ENCODE data around the gene MPV17.
"Not testable (repeated sequence)": the region's sequence is repeated elsewhere in the genome, so short reads cannot be mapped to it uniquely, and the experiment has no call there.

The MPV17 gene

DNA sequence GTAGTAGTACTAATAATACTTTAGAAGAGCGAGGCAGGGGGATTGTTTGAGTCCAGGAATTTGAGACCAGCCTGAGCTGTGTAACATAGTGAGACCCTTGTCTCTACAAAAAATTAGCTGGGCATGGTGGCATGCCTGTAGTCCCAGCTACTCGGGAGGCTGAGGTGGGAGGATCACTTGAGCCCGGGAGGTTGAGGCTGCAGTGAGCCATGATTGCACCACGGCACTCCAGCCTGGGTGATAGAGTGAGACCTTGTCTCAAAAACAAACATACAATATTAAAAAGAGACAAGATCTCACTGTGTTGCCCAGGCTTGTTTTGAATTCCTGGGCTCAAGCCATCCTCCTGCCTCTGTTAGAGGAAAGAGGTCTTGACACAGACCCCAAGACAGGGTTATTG lies 22.3 kb downstream of the MPV17 start:
- DNase-seq, result not testable (repeated sequence)

DNA sequence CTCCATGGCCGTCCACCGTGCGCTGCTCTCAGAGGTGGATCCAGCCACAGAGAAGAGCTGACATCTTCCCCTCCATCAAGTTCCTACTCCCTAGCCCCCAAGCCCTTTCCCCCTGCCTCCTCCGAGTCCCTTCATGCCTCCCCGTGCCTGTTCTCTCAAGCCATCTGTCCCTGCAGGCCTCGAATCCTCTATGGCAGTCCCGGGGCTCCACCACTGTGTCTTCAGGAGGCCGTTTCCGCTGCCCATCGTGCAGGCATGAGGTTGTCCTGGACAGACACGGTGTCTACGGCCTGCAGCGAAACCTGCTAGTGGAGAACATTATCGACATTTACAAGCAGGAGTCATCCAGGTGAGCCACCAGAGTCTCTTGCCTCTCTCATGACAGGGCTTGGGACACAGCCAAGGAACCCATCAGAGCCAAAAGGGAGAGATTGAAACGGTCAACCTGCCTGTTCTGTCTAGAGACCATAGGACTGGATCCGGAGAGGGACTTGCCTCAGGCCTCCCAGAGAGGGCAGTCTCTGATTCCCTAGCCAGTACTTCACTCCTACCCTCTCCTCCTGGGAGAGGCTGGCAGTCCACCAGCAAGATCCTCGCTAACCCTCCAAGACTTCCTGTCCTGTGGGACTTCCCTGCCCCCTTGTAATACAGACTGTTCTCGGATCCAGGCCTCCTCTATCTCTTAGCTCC lies 24.4 kb downstream of the MPV17 start:
- no peak for DNase-seq

DNA sequence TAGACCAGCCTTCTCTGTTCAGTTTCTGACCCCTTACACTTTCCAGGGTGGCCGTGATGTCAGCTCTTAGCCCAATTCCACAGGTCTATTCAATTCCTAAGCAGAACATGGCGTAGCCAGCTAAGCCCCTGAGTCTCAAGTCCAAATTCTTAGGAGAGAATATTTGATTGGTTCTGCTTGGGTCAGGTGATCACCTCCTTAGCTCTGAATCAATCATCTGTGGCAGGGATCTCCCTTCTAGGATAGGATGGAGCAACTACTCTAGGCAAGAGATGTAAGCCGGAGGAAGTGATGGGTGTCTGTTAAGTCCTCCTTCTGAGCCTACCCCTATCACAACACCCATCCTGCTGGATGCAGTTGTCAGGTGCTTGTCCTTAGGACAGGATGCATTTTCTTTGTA lies 25.7 kb downstream of the MPV17 start:
- no peak for DNase-seq

DNA sequence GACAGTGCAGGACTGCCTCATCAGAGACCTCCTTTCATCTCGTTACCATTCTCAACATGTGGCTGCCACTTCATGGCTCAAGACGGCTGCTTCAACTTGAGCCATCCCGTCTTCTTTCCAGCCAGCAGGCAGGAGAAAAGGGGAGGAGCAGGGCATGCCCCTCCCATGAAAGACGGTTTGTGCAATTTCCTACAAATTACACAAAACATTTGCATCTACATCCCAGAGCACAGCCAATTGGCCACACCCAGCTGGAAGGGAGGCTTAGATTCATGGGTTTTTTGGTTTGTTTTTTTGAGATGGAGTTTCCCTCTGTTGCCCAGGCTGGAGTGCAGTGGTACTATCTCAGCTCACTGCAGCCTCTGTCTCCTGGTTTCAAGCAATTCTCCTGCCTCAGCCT lies 26.4 kb downstream of the MPV17 start:
- no peak for DNase-seq

DNA sequence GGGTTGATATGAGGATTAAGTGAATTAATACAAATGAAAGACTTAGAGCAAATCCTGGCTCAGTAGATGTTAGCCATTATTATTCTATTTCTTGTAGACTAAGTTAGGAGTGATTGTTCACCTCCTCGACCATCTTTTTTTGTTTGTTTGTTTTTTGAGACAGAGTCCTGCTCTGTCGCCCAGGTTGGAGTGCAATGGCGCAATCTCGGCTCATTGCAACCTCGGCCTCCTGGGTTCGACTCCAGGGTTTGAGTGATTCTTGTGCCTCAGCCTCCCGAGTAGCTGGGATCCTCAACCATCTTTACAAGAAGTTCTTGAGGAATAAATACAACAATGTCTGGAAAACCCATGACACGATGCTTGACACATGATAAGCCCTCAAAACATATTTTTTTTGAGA lies 28.0 kb downstream of the MPV17 start:
- DNase-seq, result no peak

DNA sequence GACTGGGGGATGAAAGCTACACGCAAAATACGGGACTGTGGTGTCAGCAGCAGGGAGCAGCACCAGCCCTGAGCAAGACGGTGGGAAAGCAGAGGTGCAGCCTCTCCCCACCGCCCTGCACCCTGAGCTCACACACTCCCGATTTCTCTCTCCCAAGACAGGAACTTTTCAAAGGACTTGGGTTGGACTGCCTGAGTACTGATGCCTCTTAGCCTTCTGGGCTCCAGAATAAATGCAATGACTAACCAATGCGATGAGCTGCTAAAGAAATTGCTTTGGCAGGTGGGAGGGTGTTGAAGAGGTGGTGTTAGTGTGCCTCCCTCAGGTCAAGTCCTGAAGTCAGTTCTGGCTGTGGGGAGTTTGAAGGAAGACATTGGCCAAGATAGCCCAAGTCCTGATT lies 31.0 kb downstream of the MPV17 start:
- no peak for DNase-seq

DNA sequence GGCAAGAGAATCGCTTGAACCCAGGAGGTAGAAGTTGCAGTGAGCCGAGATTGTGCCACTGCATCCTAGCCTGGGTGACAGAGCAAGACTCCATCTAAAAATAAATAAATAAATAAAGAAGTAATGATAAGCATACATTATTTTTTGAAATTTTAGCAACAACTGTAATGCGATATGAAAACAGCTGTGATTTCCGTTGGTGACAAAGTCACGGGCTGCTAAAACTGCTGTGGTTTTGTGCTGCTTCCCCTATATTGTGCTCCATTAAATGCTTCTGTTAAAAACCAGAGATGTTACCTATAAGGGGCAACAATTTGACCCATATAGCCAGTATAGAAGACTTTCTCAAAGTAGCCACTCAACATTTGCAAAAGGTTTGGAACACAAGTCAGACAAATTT lies 32.3 kb downstream of the MPV17 start:
- no peak for DNase-seq

DNA sequence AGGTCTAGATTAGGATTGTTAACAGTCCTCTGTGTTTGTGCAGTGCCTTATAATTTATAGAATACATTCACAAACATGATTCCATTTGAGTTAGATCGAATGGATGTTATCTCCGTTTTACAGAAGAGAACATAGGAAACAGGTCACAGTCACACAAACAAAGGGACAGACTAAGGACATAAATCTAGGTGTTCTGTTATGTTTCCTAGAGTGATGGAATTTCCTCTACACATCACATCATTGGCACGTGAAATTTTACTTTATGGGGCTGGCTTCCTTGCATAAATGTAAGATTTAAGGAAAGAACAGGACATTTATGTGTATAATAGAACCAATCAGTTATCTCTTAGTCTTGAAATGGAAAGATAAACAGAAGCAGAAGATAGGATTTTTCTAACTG lies 34.3 kb downstream of the MPV17 start:
- DNase-seq, result no peak

DNA sequence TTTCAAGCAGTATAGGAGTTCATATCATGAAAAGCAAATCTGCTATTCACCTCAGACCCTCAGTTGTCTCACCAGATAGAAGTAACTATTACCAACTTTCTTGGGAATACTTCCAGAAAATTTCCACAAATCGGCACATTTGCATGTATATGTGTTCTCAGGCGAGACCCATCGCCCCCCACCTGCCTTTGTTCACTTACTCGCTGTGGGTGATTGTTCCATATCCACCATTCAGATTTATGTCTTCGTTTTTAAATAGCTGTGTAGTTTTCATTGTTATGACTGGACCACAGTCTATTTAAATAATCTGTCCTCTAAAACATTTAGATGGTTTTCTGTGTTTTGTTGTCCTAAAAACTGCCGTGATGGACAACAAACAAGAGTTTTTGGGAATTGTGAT lies 37.4 kb downstream of the MPV17 start:
- no peak for DNase-seq

DNA sequence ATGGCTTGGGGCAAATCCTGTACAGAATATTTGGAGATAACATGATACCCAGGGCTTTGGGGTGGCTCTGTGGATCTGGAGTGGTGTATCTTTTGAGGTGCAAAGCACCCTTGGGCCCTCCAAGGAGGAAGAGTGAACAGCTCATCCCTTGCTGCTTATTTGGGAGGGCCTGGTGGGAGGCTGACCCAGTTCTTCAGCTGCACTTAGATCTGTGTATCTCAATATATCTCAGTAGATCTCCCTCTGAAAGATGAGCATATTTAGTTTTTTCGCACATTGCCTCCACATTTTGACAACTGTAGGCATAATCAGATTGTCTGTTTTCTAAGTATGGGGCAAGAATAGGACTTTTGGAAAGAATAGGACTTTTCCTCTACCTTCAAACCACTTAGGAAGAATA lies 37.9 kb downstream of the MPV17 start:
- DNase-seq, result no peak

DNA sequence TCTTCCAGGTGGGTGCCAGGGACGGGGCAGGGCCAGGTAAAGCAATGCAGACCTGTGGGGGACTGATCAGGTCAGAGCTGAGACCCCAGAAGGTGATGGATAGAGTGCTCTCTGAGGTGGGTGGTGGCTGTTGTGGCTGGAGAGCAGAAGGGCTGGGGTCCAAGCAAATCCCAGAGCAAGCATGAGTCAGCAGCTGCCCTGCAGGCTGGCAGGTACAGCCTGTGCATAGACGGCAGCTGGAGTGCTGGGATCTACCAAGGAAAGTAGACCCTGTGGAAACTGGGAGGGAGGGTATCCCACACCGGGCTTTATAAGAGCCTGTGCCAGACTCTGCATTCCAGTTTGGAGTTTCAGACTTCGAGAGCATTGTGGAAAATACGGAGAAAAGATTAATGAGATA lies 40.0 kb downstream of the MPV17 start:
- DNase-seq, result no peak

DNA sequence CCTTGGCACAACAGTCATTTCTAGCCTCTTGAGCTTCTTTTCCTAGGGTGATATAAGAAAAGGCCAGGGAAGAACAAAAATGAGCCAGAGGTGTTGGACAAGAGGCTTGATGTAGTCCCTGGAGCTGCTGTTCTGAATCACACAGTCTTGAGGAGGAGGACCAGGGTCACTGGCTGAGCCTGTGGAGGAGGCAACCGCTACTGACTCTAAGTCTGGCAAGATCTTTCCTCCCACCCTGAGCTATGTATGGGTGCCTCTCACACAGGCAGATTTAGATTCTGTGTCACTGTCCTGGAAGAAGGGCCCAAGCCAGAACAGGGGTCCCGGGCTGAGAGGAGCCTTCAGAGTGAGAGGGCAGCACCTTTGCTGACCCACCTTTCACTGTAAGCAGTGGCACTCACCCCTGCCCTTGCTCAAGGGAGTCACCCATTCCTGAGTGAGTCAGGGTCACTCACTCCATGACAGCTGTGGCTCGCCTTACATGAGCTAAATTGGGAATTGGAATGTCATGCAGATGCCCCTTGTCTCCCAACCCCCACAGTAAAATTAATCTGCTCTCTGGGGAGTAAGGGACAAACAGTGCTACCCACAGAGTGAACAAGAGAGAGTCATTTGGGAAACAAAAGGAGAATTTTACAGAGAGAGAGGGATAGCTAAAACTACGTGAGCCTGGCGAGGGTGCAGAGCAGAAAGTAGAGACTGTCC lies 40.9 kb downstream of the MPV17 start, which contains the start of gene TRIM54:
Gene TRIM54, plus strand, starts transcription at position 575 of the 705 bp plus-strand sequence. CDS start 303 bp downstream, outside the sequence.
- no peak for DNase-seq

DNA sequence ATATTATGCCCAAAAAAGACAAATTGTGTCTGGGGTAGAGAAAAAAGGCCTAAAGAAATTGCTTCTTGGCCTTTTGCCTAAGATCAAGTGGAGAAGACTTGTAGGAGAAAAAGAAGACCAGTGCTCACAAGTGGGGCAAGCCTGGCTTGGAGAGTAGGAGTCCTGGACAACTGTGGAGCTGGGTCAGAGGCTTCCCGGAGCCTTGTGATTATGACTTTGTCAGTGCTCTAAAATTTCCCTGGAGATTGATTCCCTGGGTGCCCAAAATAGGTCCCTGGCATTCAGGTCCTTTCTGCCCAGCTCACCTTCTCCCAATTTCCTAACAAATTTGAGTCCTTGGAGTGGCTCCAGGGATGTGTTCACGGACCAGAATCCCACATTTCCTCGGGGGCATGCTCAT lies 41.5 kb downstream of the MPV17 start:
- no peak for DNase-seq

DNA sequence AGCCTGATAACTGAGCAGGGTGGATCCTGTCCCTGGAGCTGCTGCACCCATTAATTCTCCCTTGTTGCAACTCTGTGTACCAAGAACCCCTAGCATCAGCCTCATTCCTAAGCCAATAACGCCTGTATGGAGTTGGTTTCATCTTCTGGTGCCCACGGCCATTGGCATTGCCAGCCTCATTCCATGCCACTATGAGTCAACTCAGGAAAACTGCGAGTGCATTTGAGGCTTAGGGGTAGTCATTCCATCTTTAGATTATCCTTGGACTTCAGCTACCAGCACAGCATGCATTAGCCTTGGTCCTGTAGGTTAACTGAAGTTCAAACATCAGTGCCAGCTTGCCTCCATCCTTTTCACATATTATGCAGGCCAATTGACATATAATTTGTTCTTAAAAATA lies 42.1 kb downstream of the MPV17 start:
- no peak for DNase-seq

DNA sequence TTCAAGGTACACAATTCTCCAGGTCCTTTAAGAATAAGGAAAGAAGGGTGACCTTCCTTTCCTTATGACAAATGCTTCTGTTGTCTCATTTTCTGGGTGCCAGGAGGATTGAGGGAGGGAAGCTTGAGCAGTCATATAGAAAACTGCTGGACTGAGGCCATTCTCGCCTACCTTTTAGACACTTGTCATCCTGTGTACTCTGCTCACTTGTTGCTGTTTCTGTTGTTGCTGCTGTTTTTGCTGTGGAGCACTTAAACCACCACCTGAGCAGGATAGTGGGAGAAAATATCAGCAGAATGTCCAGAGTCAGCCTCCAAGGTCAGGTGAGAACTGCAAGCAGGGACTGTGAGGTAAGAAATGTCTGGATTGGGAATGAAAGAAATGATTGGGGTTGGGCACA lies 44.9 kb downstream of the MPV17 start:
- no peak for DNase-seq

DNA sequence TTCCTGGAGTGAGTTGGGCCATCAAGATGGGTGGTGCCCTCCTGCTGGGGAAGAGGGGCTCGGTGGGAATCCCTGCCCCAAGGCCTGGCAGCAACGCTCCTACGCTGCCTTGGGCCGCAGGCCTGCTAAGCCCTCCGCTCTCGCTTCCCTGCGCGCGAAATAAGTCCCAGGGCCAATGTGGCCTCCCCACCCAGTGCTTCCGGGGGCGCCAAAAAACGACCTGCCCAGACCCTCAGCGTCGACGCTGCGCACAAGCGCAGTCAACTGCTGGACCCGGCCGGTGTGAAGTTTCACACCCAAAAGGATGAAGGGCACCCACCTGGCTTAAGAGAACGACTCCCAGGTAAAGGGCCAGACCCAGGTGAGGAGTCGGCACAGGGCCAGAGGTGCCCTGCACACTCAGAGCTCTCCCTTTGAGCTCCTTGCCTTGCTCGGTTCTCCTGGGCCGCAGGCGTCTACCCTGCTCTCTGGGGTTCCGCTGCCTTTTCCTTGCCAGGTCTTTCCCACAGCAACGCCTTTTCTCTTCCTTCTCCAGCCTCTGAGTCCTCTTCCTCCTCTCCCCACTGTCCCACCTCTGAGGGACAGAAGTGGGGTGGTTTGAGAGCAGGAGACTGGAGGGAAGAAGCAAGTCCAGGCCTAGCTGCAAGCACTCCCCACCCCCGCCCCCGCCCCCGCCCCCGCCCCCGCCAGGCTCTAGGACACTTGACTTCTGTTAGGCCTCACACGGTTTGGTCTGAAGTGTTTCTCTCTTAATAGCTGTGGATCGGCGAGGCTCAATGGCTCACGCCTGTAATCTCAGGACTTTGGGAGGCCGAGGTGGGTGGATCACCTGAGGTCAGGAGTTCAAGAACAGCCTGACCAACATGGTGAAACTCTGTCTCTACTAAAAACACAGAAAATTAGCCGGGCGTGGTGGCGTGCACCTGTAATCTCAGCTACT lies 47.4 kb downstream of the MPV17 start, which contains the start of gene DNAJC5G:
Gene DNAJC5G, plus strand, starts transcription at position 223 of the 940 bp plus-strand sequence. CDS start 1,296 bp downstream, outside the sequence.
- DNase-seq, result no peak

DNA sequence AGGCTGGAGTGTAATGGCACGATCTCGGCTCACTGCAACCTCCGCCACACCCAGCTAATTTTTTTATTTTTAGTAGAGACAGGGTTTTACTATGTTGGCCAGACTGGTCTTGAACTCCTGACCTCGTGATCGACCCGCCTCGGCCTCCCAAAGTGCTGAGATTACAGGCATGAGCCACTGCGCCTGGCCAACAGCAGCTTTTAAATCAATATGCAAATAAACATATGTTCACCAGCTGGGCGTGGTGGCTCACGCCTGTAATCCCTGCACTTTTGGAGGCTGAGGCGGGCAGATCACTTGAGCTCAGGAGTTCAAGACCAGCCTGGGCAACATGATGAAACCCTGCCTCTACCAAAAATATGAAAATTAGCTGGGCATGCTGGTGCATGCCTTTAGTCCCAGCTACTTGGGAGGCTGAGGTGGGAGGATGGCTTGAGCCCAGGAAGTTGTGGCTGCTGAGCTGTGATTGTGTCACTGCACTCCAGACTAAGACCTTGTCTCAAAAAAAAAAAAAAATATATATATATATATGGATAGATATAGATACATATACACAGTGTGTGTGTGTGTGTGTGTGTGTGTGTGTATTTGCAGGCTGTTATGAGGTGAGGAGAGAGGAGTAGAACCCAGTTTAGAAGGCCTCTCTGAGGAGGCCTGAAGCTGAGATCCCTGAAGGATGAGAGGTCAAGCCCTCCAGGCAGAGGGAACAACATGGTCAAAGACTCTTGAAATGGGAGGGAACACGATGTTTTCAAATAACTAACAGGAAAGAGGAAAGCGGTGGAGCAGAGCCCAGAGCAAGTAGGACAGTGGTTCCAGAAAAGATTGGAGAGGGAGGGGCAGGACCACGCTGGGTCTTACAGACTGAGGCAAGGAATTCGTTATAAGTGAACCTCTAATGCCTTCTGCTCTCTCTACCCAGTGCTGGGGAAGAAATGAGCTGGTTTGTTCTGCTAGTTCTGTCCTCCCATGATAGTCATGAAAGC lies 50.1 kb downstream of the MPV17 start:
- not testable (repeated sequence) for DNase-seq

DNA sequence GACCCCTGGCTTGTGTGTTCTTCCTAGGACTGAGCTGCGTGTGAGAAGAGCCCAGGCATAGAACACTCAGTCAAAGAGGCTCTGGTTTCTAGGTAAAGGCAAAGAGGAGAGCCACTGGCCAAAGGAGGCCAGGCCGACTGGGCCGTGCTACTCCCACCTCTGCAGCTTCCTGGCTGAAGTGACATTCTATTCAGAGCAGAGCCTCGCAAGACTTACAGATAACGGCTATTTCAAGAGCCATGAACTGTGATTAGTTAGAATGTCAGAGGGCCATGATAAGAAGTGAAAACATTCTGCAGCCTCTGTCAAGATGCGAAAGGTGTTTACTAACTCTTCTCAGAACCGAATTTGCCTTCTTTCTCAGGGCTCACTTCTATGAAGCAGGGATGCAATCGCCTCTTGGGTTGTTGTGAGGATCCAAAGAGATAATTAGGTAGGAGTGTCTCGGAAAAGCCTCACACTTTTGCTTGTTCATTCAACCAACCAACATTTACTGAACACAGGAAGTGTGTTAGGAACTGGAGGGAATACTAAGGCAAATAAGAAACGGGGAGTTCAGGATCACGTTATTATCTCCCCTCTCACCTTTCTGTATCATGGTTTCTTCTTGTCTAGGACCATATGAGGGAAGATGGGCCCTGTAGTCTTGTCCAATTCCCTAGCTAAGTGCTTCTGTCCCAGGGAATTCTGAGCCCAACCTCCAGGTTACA lies 51.1 kb downstream of the MPV17 start:
- no peak for DNase-seq

DNA sequence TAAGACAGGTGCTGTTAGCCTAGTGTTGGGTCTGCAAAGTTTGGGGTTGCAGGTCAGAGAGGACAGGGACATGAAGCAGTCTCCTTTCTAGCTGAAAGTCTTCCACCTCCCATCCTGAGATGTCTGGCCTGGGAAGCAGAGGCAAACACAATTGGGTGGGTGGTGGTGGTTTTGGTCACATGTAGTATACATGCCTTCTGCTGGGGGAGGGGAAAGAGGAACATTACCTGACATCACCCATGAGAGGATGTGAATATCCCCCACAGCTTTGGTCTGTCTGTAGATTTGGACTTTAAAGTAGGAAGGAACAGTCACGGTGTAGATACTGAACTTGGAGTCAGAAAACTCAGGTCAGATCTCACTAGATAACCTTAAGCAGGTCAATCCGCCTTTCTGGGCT lies 52.2 kb downstream of the MPV17 start:
- no peak for DNase-seq

DNA sequence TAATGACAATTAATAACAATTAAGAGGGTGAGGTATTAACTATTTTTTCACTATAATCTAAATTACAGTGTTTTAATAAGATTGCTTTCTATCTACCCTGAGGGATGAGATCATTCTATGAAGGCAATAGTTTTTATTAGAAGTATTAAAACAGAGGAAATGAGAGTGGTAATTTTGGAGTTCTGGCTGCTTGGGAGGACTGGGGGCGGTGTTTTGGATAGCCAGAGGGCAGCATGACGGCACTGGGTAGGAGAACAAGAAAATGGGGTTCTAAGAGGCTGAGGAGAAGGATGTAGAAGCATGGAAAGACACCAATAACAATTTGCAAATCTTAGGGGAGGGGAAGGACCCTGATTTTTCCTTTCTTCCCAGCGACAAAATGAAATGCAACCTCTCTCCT lies 52.8 kb downstream of the MPV17 start:
- DNase-seq, result no peak
